HAP-1 (cell line): ENCODE measurements around the gene GNB1L.

Experiments
- DNase-seq, 2 experiments: peaks; one replicate each; pipeline ENCODE4 v3.0.0-alpha.2; 2016 to 2020; ENCODE audit warnings: low spot score in 2 of 2
- H3K27me3 ChIP-seq: fragments of 250-450 bp; sonication (Bioruptor Pico); 2 replicates; pipeline ENCODE4 v1.5.1; 2020; ENCODE audit warnings: low read depth, mild to moderate bottlenecking, moderate library complexity
- H3K36me3 ChIP-seq: fragments of 250-450 bp; sonication (Bioruptor Pico); replicated peaks from 2 replicates; pipeline ENCODE4 v1.5.1; 2020; ENCODE audit warnings: mild to moderate bottlenecking
- H3K4me1 ChIP-seq: fragments of 250-450 bp; sonication (Bioruptor Pico); 2 replicates; pipeline ENCODE4 v1.5.1; 2020; ENCODE audit warnings: mild to moderate bottlenecking
- H3K4me3 ChIP-seq: fragments of 250-450 bp; sonication (Bioruptor Pico); 2 replicates; pipeline ENCODE4 v1.5.1; 2020; ENCODE audit warnings: mild to moderate bottlenecking, moderate library complexity
- H3K9me3 ChIP-seq: fragments of 250-450 bp; sonication (Bioruptor Pico); 2 replicates; pipeline ENCODE4 v1.5.1; 2020; ENCODE audit warnings: mild to moderate bottlenecking, moderate library complexity
- in situ Hi-C: fragments of 300-500 bp; cut with MboI; formaldehyde crosslinking; loops from 3 replicates; pipeline ENCODE4 v1.14.3; 2020; ENCODE audit warnings: low sequenced_read_pairs, inconsistent platforms, mixed read lengths

GNB1L gene

DNA sequence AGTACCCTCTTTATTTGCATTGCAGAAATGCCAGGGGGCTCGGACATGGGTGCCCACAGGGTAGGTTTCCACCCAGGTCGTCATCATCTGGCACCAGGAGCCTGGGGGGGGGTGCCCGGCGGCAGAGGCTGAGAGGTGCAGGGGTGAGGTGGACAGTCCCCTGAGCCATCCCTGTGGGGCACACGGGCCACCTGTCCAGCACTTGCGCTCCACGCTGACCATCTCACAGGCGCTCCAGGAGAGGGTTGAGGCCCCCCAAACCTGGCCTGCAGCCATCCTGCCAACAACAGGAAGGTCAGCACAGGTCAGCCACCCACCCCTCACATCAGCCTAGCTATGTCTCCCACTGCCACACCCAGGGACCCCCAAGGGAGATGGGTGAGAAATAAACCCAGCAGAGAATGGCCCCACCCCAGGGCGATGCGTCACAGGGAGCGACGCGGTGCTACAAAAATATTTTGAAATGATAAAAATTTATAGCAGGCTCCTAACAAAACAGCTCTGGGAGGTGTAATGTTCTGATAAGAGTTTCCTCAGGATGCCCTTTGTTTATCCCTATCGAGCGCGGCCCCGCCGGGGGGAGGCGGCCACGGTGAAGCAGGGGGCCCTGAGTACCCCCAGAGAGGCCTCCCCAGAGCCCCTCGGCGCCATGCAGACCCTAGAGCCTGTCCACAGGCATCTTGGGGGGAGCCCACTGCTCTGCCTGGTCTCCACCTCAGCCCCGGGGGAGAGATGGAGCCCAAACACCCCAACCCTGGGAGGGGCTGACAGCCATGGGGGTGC is 21.0 kb upstream of the GNB1L start:
- Histone ChIP-seq H3K9me3 (no peaks in the 10 kb centered on the region), H3K27me3 (no peaks in the 10 kb centered on the region), H3K4me3 (no peak overlapping the region), H3K4me1 (peaks cover 9% of the 10 kb centered on the region), H3K36me3 (no peaks in the 10 kb centered on the region)
- in situ Hi-C loops: no loop called here
- DNase-seq: no peak

DNA sequence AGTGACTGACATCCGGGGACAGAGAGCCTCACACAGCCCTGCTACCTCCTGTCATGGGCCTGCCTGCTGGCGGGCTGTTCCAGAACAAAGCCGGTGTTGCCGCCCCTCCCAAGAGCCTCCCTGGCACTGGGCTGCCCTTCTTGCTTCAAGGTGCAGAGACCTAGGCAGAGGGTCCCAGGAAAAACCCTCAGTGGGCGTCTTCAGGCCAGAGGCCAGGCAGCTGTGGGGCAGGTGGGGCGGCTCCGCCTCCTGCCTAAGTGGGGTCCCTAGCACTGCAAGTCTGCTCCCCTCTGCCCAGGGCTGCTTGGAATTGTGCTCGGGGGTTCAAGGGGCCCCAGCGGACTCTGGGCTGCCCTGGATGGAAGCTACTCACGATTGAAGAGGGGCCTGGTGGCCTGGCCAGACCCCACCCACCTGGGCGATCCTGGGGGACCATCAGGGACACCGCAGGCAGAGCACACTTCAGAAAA is 20.4 kb upstream of the GNB1L start:
- no peaks in the 10 kb centered on the region for H3K36me3 ChIP-seq
- in situ Hi-C loops: no loop called here
- no peak for DNase-seq
- H3K9me3 ChIP-seq: no peaks in the 10 kb centered on the region
- no peaks in the 10 kb centered on the region for H3K27me3 ChIP-seq
- no peak overlapping the region for H3K4me3 ChIP-seq
- peaks cover 4% of the 10 kb centered on the region for H3K4me1 ChIP-seq

DNA sequence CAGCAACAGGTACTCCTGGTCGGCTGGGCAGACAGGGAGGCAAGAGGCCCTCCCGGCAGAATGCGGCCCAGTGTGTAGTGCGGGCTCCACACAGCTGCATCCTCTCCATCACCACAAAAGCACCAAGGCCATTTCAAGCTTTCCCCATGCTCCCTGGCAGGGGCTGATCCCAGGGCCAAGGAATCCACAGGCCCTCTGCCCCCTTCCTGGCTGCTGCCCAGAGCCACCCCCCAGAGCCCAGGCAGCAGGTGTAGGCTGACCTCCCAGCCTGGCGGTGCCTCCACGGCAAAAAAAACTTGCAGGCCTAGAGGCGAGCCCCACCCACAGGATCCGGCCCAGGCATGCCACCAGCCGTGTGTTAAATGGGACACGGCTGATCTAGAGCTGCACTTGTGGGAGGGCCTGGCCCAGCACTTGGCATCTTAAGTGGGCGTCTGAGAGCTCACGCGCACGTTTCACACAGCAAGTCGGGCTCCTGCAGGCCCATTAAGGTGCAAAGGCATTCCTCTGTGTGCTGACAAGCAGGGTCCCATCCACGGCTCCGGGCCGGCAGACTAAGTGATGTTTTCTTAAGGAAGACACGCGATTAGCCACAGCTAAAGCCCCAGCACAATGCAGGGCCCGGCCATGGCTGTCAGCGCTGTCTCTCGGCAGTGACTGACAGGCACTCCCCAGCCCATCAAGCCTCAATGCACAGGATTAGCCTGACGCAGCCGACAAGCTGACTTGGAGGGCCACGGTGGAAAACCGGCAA is 19.8 kb upstream of the GNB1L start:
- peak in 1 of 2 experiments; percentile 41 for DNase-seq
- H3K27me3 ChIP-seq: no peaks in the 10 kb centered on the region
- in situ Hi-C loops: loop anchor here (25.0 kb wide), 1 partner anchor 437 kb away; the partner anchor contains the start of genes C22orf39, HIRA and MRPL40
- no peaks in the 10 kb centered on the region for H3K36me3 ChIP-seq
- H3K4me3 ChIP-seq: no peak overlapping the region
- no peaks in the 10 kb centered on the region; the same call in 1 of the 2 replicates for H3K4me1 ChIP-seq
- no peaks in the 10 kb centered on the region for H3K9me3 ChIP-seq

DNA sequence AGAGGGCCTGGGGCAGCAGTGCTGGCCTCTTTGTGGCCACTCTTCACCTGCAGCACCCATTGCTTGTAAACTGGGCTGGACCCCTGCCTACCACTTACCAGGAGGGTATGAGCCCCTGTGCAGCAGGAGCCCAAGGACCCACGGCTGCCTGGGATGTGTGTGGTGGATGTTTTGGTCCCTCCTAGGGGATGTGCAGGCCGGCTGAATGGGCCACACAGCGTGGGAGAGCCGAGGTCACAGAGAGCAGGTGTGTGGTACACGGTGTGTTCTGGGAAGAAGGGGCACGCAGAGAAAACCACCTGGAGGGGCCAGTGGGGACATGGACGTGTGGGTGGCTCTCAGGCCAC is 19.3 kb upstream of the GNB1L start:
- in situ Hi-C loops: loop anchor here (25.0 kb wide), 1 partner anchor 437 kb away; the partner anchor contains the start of genes C22orf39, HIRA and MRPL40
- no peak for DNase-seq
- H3K27me3 ChIP-seq: no peaks in the 10 kb centered on the region
- no peaks in the 10 kb centered on the region; the same call in 1 of the 2 replicates for H3K4me1 ChIP-seq
- H3K4me3 ChIP-seq: no peak overlapping the region
- H3K9me3 ChIP-seq: no peaks in the 10 kb centered on the region
- H3K36me3 ChIP-seq: no peaks in the 10 kb centered on the region

DNA sequence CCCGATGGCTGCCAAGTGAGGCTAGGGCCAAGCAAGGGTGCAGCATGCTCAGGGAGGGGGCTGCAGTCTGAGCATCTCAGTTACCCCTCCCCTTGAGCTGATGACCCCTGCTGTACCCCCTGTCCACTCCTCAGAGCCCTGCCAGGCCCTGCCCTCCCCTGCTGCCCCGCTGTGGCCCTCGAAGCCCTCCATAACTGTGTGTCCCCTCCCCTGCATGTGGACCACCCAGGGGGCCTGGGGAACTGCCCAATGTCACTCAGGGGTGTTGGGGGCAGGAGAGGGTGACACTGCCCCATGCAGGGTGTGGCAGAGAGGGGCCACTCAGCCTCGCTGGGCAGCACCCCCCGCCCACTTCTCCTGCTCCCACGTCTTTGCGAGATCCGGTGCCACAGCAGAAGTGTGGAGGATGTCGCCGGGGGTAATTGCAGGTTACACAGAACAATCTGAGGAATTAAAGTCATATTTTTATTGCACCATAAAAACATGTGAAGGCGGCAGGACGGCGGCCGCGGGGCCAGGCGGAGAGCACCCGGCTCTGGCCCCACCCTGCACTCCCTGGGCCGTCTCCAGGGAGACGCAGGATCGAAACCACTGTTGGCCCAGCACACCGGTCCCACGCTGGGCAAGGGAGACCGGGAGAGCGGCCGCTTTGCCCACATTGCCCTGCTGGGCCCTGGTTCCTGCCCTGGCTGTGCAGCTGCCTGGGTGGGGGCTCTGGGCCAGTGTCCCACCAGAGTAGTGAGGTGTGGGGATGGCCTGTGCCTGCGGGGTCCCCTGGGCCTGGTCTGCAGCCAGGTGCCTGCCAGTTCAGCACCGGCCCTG is 18.7 kb upstream of the GNB1L start:
- DNase-seq: no peak
- Histone ChIP-seq H3K4me3 (no peak overlapping the region), H3K4me1 (no peaks in the 10 kb centered on the region; the same call in 1 of the 2 replicates), H3K36me3 (no peaks in the 10 kb centered on the region), H3K9me3 (no peaks in the 10 kb centered on the region), H3K27me3 (no peaks in the 10 kb centered on the region)
- in situ Hi-C loops: loop anchor here (25.0 kb wide), 1 partner anchor 436 kb away; the partner anchor contains the start of genes C22orf39, HIRA and MRPL40

DNA sequence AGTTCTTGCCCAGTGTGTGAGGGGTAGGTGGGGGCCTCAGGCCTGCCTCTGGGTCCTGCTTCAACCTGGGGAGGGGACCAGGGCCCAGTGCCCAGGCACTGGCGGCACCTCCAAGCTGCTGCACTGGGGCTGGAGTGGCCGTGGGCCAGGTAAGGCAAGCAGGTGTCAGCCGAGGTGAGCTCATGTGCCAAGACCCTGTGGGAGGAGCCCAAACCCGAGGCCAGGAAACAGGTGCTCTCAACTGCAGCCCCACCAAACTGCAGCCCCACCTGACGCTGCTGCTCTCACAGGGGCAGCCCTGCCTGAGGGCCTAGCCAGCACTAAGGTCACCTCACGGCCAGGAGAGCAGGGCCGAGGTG is 18.1 kb upstream of the GNB1L start:
- peak in 1 of 2 experiments; percentile 7 for DNase-seq
- Histone ChIP-seq H3K36me3 (no peaks in the 10 kb centered on the region), H3K4me3 (no peak overlapping the region), H3K9me3 (no peaks in the 10 kb centered on the region), H3K4me1 (no peaks in the 10 kb centered on the region; the same call in 1 of the 2 replicates), H3K27me3 (no peaks in the 10 kb centered on the region)
- in situ Hi-C loops: loop anchor here (25.0 kb wide), 1 partner anchor 435 kb away; the partner anchor contains the start of genes C22orf39, HIRA and MRPL40

DNA sequence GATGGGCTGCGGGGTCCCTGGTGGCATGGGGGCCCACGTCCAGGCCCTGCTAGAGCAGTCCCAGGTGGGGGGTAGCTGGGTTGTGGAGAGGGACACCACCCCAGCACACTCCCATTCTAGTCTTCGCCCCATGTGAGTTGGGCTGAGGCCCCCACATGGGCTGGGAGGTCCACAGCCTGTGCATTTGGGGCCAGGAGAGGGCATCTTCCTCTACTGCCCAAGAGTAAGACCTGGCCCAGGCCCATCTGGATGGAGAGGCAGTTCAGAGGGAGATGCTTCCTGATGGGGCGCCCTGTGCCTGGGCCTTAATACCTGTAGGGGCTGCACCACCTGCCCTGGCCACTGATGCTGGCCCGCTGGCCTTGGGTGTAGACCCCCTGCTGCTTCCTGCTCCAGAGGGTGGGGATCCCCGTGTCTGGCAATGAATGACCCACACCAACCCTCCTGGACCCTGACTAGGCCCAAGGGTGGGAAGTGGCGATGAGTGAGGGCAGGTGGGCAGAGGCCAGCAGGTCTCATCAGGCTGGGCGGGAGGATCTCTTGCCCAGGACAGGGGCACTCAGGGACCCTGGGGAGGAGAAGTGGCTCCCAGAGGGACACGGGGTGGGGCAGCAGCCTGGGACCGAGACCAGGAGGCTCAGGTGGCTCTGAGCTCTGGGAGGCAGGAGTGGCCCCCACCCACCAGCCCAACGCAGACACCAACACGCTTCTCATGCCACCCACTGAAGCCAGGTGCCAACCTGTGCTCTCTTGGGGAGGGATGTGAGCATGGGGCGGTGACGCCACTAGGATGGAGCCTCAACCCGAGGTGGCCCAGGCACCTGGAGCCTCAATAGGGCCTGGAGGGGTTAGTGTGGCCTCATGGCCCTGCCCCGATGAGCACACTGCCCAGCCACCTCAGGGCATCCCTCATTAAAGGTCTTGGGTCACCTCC is 17.4 kb upstream of the GNB1L start:
- in situ Hi-C loops: loop anchor here (25.0 kb wide), 1 partner anchor 435 kb away; the partner anchor contains the start of genes C22orf39, HIRA and MRPL40
- no peaks in the 10 kb centered on the region for H3K9me3 ChIP-seq
- peak in 1 of 2 experiments; percentile 7 for DNase-seq
- H3K27me3 ChIP-seq: no peaks in the 10 kb centered on the region
- no peaks in the 10 kb centered on the region; the same call in 1 of the 2 replicates for H3K4me1 ChIP-seq
- no peak overlapping the region for H3K4me3 ChIP-seq
- no peaks in the 10 kb centered on the region for H3K36me3 ChIP-seq

DNA sequence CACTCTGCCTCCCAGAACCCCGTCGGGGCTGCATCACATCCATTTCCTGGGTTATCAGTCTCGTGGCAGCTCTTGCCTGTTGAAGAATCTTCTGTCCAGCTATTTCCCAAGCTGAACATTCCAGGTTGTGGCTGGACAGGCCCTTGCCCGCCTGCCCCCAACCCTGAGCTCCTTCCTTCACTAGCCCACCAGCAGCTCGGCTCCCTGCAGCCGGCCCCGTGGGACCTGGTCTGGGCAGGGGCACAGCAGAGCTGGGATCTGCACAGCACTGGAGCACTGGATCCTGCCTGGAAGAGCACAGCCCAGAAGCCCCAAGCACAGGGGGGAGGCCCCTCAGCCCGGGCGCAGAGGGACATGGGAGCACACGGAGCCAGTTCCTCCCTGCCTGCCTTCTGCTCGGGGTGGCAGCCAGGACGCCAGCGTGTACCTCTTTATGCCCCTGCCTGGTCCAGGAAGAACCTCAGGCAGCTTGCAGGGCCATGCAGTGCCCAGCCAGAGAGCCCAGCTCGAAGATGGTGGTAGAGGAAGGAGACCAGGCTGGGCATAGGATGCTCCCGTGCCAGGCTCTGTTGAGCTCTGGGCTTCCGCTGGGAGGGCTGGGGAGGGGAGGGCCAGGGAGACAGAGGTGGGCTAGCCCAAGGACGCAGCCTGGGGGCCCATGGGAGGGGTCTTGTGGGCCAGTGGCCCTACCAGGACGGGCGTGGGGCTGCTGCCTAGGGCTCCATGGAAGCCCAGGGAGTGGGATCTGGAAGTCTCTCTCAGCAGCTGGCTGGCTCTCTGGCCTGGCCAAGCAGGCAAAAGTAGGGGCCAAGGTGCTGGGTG is 16.6 kb upstream of the GNB1L start:
- no peaks in the 10 kb centered on the region for H3K36me3 ChIP-seq
- peak in 1 of 2 experiments; percentile 6 for DNase-seq
- H3K4me1 ChIP-seq: no peaks in the 10 kb centered on the region; the same call in 1 of the 2 replicates
- no peaks in the 10 kb centered on the region for H3K9me3 ChIP-seq
- H3K27me3 ChIP-seq: no peaks in the 10 kb centered on the region
- H3K4me3 ChIP-seq: no peak overlapping the region
- in situ Hi-C loops: loop anchor here (25.0 kb wide), 1 partner anchor 434 kb away; the partner anchor contains the start of genes C22orf39, HIRA and MRPL40

DNA sequence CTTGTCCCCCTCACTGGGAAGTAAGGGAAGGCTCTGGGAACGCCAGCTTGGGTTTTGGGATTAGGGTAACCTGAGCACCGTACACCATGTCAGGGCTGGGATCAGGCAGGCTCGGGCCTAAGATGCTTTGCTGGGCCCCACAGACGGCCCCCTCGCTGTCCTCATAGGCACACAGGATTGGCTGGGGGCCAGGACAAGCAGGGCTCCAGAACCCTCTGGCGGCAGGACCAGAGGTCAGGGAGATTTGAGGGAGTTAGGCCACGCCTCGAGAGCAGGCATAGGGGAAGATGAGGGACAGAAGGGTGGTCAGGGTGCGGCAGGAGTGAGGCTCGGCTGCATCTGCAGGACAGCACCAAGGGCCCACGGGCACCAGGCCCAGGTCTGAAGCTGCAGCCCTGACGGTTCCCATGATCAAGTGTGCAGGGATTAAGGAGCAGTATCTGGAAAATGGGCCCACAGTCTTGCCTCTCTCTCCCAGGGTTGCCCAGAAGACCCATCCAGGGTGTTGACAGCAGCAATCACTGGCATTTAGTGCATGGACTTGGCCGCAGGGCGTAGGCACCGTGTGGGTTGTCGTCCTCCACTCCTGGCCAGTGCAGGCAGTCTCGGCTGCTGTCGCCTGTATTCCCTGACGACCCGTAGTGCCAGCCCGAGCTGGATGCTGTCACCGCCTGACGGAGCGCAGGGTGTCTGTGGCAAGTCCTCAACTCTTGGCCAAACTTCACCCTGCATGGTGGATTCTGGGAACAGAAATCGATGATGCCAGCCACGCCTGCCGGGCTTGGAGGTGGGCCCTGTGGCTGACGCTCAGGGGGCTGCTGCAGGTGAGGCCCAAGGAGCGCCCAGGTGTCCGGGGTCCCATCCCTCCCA is 15.7 kb upstream of the GNB1L start:
- no peaks in the 10 kb centered on the region for H3K27me3 ChIP-seq
- no peaks in the 10 kb centered on the region; the same call in 1 of the 2 replicates for H3K4me1 ChIP-seq
- no peaks in the 10 kb centered on the region for H3K9me3 ChIP-seq
- H3K36me3 ChIP-seq: no peaks in the 10 kb centered on the region
- in situ Hi-C loops: loop anchor here (25.0 kb wide), 1 partner anchor 433 kb away; the partner anchor contains the start of genes C22orf39, HIRA and MRPL40
- H3K4me3 ChIP-seq: no peak overlapping the region
- peak in 1 of 2 experiments; percentile 9 for DNase-seq

DNA sequence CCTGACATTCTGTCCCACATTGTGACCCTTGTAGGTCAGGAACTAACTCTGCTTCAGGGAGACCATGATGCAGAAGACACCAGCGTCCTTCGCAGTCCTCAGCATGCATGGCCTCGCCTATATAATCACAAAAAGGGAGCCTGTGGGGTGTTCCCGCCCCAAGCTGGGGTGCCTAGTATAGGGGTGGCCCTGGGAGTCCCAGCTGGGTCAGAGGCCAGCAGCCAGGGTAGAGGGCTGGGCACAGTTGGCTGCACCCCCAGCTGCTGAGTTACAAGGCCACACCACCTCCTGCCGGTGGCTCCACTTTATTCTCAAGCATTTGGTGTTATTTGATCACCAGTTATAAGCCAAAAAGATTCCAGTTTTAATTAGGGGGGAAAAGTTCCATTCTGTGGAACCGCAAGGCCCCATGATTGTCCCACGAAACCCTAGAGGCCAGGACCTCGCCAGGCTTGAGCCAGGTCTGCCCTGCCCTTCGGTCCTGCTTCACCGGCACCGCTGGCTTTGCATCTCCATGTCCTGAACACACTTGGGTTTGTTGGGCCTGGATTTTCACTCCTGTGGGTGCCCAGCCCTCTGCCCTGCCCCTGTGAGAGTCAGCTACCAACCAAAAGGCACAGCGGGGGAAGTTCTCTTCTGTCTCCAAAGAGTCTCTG is 15.0 kb upstream of the GNB1L start:
- in situ Hi-C loops: loop anchor here (25.0 kb wide), 1 partner anchor 432 kb away; the partner anchor contains the start of genes C22orf39, HIRA and MRPL40

More for the DNA sequence above, 15.0 kb upstream of the GNB1L start:
- no peaks in the 10 kb centered on the region for H3K36me3 ChIP-seq
- no peak overlapping the region for H3K4me3 ChIP-seq
- no peaks in the 10 kb centered on the region for H3K27me3 ChIP-seq
- no peaks in the 10 kb centered on the region; the same call in 1 of the 2 replicates for H3K4me1 ChIP-seq
- peak in 1 of 2 experiments; percentile 7 for DNase-seq
- H3K9me3 ChIP-seq: no peaks in the 10 kb centered on the region
